GM13976 (cell line): ENCODE measurements around the gene RSU1.

Experiments used
- DNase-seq: peaks from one replicate; pipeline ENCODE4 v3.0.0; 2012; ENCODE audit warnings: low spot score
- CTCF ChIP-seq: IDR thresholded peaks from 2 replicates; pipeline ENCODE4 v1.5.1; 2012; ENCODE audit warnings: borderline replicate concordance, mild to moderate bottlenecking; ENCODE audit not compliant: insufficient read depth; ENCODE audit errors: extremely low read depth, missing control alignments, control extremely low read depth
- in situ Hi-C: fragments of 300-500 bp; cut with MboI; formaldehyde crosslinking; loops from one replicate; pipeline ENCODE4 v1.12.0; 2022; ENCODE audit warnings: low sequenced_read_pairs, mixed read lengths, inconsistent platforms; ENCODE audit not compliant: unreplicated experiment

RSU1 gene

GRCh38 chr10:16817125-16818019 lies at the start of gene RSU1:
Gene RSU1, minus strand, starts transcription at chr10:16817424. Its CDS starts 343 bp downstream, at chr10:16817081.
- DNase-seq: peak; percentile 98
- no peak for TF ChIP-seq CTCF
- in situ Hi-C loops: loop anchor here (25.0 kb wide), 1 partner anchor 930 kb away; no protein-coding TSS in a partner anchor

- in situ Hi-C loops: no loop called here
- DNase-seq: no peak
- no peak for TF ChIP-seq CTCF
These were observed 49.5 kb upstream of the RSU1 start for GRCh38 chr10:16866541-16867275.

GRCh38 chr10:16865766-16866165 lies 48.5 kb upstream of the RSU1 start:
- in situ Hi-C loops: no loop called here
- TF ChIP-seq CTCF: no peak
- DNase-seq: no peak

GRCh38 chr10:16863766-16864165 lies 46.5 kb upstream of the RSU1 start:
- in situ Hi-C loops: no loop called here
- no peak for DNase-seq
- no peak for TF ChIP-seq CTCF

- no peak for TF ChIP-seq CTCF
- DNase-seq: no peak
- in situ Hi-C loops: no loop called here
These were observed 40.2 kb upstream of the RSU1 start for GRCh38 chr10:16857419-16857818.

- in situ Hi-C loops: no loop called here
- no peak for TF ChIP-seq CTCF
- no peak for DNase-seq
These were observed 39.3 kb upstream of the RSU1 start for GRCh38 chr10:16856567-16856966.
